Measurements from ENCODE around the gene SOS2.

GRCh38 chr14:50213795-50214194, 17.6 kb downstream of the SOS2 start:
- TF ChIP-seq MAX (IDR thresholded peaks at IDR 0.05; ENCODE audit: insufficient read depth, insufficient read length) (no peak), POLR2AphosphoS5 (IDR thresholded peaks at IDR 0.05; ENCODE audit: insufficient read depth, low read depth, low read length) (no peak), CTCF (IDR thresholded peaks at IDR 0.05; ENCODE audit: extremely low read depth in 1 of 2, insufficient read depth in 1 of 2, low read depth in 1 of 2, low read length in 2 of 2) (no peak), JUN (IDR thresholded peaks at IDR 0.05; ENCODE audit: borderline replicate concordance, insufficient read depth, insufficient read length, low read depth) (no peak)
